ENCODE data around the gene C10orf120. TPM values are rescaled to one million over a fixed set of nuclear protein-coding genes. Genes with fewer than 3 reads are reported as not detected.

The C10orf120 gene
- polyA plus RNA-seq, 1 experiment, result not detected

GRCh38 chr10:122648599-122649428 lies 50.8 kb downstream of the C10orf120 start:
- H3K27me3 ChIP-seq (ENCODE audit: control insufficient read depth, insufficient read depth, low read length), result no peaks in the 10 kb centered on the region
- no peaks in the 10 kb centered on the region for H3K36me3 ChIP-seq (ENCODE audit: control insufficient read depth, insufficient read depth, low read length)
- ChIA-PET POLR2A (no interaction called here), CTCF (interaction anchor here (0.6 to 2.0 kb wide), 9 partner anchors 9 to 918 kb away, joined by 3 to 13 read pairs (median 4); no protein-coding TSS in a partner anchor)
- peak; percentile 60 for TF ChIP-seq CTCF (IDR thresholded peaks at IDR 0.05; ENCODE audit: insufficient read depth, low read depth, low read length)
- DNase-seq (ENCODE audit: low read depth), result no peak
- H3K4me3 ChIP-seq (ENCODE audit: low read depth, low read length), result no peak overlapping the region

Other genes starting within 250 kb of the C10orf120 start
- not detected in 2 replicates for gene ARMS2, start 245.2 kb downstream of the C10orf120 start, polyA plus RNA-seq (2011; rRNA removed)
- 128 and 132 TPM in 2 replicates for gene HTRA1, start 238.3 kb downstream of the C10orf120 start, polyA plus RNA-seq (2011; rRNA removed)
- gene DMBT1, start 139.1 kb downstream of the C10orf120 start, polyA plus RNA-seq (2011; rRNA removed), result 0.01 TPM in 1 of 2 replicates, not detected in the other
- 0.64 and 0.85 TPM in 2 replicates for gene CUZD1, start 146.0 kb upstream of the C10orf120 start, polyA plus RNA-seq (2011; rRNA removed)
- 2.8 and 4.0 TPM in 2 replicates for gene FAM24B, start 179.7 kb upstream of the C10orf120 start, polyA plus RNA-seq (2011; rRNA removed)
- not detected in 2 replicates for gene FAM24A, start 210.8 kb upstream of the C10orf120 start, polyA plus RNA-seq (2011; rRNA removed)

Data from BJ (cell line).